Middle frontal gyrus (tissue), 1 donor: Measurements from ENCODE around the gene CETN3.
A peak's percentile ranks its signal among the peaks of the same experiment; 100 is the strongest.
"Not testable (repeated sequence)": the region's sequence is repeated elsewhere in the genome, so short reads cannot be mapped to it uniquely, and the experiment has no call there.

ENCODE experiments used
- DNase-seq: peaks from one replicate; pipeline ENCODE4 v3.0.0-alpha.2; 2015; ENCODE audit warnings: low spot score; ENCODE audit errors: extremely low spot score

The CETN3 gene

DNA sequence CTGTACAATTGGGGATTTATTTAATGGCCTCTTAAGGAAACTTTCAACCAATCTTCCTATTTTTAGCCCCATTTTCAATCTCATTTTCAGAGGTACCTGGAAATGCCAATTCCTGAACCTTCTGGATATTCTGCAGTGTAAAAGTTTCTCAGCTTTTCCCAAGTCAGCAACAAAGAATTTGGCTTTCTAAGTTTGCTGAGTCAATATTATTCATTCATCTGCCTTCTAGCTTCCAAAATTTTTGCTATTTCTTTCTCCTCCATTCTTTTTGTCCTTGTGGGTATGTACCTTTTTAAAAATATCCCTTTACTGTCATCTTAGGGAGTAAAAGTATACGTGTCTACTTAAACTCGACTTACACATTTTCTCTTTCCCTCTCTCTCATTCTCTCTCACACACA is 25.7 kb downstream of the CETN3 start:
- DNase-seq: no peak

DNA sequence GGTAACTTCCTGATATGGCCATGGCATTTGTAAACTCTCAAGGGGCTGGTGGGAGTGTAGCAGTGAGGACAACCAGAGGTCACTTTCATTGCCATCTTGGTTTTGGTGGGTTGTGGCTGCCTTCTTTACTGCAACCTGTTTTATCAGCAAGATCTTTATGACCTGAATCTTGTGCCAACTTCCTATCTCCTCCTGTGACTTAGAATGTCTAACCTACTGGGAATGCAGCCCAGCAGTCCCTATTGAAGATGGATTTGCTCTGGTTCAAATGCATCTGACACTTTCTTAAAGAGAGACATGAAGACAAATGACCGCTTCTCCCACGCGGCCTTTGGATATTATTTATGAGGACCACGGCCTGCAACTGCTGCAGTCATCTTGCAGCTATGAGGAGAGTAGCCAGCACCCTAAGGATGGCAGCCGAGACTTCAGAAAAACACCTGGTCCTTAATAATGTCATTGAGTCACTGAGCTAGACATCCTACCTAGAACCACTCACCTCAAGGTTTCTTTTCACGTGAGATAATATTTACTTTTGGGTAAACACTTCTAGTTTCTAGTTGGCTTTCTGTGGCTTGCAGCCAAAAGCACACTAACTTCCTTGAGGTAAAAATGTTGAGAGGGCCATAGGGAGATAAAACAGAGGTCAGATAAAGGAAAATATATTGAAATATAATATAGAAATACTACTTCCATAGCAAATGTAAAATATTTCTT is 28.2 kb downstream of the CETN3 start:
- DNase-seq: no peak

DNA sequence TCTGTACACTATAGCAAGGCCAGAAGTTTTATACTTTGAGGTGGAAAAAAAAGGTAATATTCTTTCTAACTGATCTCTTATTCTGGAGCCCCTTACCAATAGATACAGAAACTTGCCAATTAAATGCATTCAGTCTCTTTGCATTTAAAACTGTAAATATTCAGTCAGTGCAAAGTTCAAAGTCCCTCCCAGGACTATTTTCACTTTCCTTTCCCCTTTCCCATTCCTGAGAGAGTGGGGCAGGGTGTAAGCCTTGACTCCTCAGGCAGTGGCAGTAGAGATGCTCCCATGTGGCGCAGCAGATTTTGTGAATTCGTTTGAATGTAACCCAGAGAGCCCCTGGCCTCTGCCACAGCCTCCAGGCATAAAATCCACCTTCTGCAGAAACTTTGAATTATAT is 29.9 kb downstream of the CETN3 start:
- DNase-seq: no peak

DNA sequence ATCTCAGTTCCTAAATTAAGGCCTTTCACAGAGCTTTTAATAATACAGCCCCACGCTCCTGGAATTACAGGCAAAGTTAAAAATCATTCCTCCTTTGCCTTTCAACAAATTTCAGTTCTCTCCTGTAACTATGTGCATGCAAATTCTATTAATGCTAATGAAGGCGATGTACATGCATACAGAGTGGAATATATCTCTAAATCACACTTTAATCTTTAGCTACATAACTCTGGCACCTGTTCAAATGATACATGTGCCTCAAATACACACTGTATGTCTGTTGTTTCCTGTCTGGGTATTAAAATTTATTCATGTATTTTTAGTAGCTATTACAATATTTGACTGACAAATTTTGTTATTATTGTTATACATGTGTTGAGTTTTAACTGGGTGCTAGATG is 30.8 kb downstream of the CETN3 start:
- DNase-seq: no peak

GRCh38 chr5:90371269-90371668 is 38.3 kb downstream of the CETN3 start:
- not testable (repeated sequence) for DNase-seq

DNA sequence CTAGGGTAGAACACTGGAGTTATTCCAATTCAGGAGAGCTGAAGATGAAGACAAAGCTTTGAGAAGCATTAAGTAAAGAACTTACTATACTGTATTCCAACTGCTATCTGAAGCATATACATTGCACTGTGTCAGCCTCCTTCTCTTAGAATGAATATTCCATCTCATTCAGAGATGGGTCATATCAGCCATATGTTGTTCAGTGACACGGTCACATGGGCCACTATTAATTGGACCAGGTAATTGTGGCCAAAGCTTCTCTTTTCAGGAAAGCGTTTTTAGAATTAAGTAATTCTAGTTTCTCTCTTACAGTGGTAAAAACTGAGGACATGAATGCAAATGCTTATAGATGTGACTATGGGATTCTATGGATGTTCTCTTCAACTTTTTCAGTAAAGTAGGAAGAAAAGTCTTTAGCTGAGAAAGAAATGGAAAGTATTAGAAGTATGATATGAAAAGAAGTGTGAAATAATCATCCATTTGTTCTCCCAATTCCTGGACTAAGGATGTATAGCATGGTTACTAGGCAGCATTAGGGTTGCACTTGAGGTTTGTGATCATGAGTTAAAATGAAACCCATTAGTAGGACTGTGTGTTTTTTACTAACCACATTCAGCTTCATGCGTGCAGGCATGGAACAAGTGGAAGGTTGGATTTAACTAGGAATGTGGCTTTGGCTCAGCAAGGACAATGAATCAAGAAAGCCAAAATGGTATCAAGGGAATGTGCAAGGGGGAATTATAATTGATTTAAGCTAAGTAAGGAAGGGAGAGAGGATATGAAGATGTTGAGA is 40.9 kb downstream of the CETN3 start:
- DNase-seq: no peak

DNA sequence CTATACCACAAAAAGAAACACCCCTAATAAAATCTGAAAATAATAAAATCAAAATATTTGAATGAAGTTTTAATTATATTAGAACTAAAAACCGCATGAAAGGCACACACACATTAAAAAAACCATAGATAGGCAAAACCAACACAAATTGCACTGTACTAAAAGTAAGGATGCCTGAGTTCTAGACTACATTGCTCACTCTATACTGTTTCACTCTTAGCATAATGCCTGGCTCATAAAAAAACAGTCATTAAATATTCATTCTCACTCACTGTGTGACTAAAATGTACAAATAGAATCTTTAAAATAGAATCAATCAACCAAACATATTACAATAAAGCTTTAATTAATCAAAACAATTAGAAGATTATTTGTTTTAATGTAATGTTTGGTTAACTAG is 41.7 kb downstream of the CETN3 start:
- no peak for DNase-seq

DNA sequence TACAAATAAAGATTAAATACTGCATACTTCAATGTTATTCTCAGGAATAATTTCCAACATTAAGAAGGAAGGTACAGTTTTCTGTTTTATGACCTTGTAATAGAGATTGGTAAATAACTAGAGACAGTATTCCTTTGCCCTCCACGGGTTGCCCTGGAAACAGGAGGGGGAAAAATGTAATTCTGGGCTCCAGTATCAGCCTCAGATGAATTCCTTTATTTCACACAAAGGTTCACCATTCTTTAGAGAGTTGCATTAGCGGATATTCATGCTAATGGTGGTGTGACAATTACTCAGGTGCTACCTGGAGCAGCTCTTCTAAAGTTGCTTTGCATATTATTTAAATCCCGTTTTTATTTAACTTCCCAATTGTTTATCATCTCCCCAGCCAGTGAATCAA is 42.6 kb downstream of the CETN3 start:
- DNase-seq: no peak

- DNase-seq: no peak
Observed at GRCh38 chr5:90365328-90365727, 44.2 kb downstream of the CETN3 start.

DNA sequence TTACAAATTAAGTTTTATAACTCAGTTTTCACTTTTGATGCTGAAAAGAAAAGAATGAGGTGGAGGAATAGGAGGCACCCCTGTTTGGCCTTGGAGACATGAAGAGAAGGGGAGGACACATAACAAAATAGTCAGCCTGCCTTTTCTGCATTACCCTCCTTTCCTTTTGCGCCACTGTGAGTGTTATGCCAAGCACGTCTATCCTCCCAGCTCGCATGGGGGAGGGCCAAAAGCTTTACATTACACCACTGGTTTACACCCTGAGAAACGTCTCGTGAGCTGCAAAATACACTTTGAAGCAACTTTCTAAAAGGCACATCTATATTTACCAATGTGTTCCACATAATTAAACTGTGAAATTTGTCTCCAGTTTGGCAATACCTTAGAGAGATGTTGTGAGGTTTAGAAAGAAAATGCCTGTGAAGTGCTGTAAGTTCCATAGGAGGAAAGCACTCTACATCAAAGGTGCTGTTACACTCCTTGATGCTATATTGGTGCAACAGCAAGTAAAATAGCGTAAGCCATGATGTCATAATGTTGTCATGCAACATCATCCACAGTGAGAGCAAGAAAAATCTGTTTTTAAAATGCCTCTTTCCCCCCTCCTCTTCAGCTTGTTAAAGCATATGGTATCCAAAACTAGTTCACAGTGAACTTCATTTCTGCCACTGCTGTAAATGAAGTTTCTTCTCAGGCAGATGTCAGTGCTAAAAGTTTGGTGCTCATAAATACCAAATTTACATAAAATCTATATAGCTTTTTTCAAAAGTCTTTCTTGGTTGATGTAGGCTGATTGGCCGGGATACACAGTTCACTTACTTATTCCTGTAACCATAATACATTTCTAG is 50.3 kb downstream of the CETN3 start:
- no peak for DNase-seq

DNA sequence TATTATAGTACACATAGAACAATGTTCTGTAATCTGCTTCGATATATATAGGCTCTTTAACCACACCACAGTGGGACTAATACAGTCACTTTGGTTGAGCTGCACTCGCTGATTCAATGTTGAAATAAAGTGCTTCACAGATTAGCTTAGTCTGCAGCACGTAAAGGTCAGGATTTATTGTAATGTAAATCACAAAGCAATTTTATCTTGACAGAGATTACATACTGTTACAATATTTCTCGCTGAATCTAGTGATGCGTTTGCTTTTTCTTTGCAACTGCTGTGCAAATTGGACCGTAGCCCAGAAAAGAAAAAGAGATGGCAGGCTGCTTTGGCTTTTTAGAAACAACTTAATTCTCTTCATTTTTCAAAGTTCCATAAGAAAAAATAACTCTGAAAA is 52.9 kb downstream of the CETN3 start:
- peak; percentile 22 for DNase-seq

DNA sequence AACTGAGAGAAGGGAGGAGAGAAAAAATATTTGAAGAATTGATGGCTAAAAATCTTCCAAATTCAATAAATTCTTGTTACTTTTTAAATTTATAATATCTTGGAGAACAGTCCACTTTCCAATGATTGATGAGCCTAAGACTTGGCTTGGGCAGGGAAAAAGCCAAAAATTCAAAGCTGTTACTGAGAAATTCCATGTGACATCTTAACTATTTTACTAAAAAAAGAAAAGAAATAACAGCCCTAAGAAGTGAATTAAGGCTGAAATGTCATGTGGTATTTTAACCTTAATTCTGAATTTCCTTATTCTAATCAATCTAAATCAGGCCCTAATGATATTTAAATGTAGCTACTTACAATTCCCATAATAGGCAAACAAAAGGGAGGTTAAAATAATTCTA is 53.4 kb downstream of the CETN3 start:
- DNase-seq: no peak

DNA sequence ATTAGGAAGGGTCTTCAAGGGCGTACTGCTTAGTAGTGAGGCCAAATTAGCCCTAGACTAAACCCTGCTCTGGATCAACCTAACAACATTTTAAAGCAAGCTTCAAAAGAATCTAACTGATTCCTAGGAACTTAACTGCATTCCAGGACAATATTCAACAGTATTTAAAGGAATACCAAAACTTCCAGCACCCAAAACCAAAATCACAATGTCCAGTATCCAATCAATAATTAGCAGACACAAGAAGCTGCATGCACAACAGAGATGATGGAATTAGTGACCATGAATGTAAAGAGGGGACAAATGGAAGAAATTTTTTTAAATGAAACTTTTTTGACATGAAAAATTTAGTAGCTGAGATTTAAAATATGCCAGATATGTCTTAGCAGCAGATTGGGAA is 53.9 kb downstream of the CETN3 start:
- no peak for DNase-seq

DNA sequence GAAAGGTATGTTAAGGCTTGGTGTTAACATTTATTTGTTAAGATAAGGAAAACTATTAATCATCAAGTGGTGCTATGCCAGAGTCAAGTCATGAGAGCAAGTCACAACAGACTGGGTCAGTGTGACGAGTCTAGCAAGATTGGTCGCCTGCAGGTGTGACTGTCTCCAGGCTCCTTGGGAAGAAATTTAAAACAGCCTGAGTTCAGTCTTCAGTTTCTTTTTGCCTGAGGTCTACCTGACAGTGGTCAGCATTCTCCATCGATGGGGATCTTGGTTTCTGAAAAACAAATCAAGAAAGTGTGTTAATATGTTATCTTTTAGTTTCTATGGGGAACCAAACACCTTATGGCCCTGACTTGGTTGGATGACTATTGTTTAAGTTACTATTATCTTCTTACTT is 56.3 kb downstream of the CETN3 start:
- DNase-seq: no peak

DNA sequence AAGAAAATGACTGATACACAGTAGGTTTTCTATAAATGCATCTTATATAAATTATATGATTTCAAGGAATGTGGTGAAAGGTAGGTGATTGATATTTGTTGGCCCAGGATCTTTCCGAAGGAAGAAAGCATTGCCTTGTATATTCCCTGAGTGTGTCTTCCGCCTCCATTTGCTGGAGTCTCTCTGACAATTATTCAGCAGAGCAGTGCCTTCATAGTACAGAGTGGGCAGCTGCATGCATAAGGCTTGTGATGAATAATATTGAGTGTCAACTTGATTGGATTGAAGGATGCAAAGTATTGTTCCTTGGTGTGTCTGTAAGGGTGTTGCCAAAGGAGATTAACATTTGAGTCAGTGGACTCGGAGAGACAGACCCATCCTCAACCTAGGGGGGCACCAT is 58.5 kb downstream of the CETN3 start:
- DNase-seq: no peak

DNA sequence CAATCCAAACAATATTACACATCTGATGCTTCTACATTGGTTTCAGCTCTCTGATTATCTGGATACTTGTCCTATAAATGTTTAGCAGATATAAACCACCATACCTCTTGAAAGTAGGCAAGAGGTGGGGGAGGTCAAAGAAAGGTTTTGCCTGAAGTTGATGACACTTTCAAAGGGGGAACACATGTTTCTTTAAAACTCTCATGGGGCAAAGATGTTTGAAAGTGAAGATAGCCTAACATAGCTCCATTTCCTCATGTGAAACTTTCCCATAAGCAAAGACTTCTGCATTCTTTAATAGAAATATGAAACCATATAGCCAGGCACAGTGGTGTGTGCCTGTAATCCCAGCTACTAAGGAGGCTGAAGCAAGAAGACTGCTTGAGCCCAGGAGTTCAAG is 62.1 kb downstream of the CETN3 start:
- DNase-seq: no peak

- DNase-seq: no peak
Observed at GRCh38 chr5:90345684-90346083, 63.9 kb downstream of the CETN3 start.

DNA sequence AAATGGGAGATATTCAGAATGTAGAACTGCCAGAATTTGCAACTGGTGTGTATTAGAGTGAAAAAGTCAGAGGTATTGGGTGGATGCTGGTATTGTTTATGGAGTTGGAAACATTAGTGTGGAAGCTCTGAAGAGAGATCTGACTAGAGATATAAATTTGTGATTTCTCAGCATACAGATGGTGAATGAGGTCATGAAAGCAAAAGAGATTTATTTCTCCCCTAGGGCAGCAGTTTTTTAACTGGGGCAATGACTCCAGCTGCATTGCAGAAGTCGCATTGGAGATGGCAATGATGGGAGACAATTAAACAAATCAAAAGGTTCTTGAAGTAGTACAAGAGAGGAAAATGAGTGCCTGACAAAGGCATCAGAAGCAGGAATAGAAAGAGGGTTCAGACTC is 64.9 kb downstream of the CETN3 start:
- DNase-seq: no peak

- not testable (repeated sequence) for DNase-seq
Observed at GRCh38 chr5:90343731-90344130, 65.8 kb downstream of the CETN3 start.

DNA sequence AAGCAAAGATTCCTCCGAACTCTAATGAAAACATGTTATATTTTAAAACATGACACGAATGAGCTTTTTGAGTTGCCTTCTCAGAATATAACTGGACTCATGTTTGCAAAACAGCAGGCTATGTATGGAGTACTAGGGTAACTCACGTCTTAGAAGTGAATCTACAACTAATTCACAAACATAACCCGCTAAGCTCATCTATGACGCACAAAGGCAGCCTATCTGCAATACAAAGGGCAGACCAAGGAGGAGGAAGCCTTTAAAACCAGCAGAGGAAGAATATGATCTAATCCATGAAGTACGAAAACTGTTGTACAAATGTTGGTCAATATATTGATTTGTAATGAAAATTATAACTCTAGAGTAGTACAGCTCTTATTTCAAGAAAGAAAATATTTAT is 67.0 kb downstream of the CETN3 start:
- no peak for DNase-seq
